ENCODE results near the gene P2RX6. TPM values are rescaled to one million over a fixed set of nuclear protein-coding genes. Genes with fewer than 3 reads are reported as not detected.

Gene P2RX6
- polyA plus RNA-seq, 1 of the 3 experiments (the other 2 are of a cell fraction), result 7.1 TPM

GRCh38 chr22:20994128-20994901, 20.6 kb upstream of the P2RX6 start:
- Histone ChIP-seq H3K4me2 (no peak overlapping the region), H3K4me3 (ENCODE audit: low read depth in 2 of 2, low read length in 1 of 2) (no peak overlapping the region), H3K4me1 (ENCODE audit: control insufficient read depth in 1 of 2, insufficient read depth in 2 of 2, low read depth in 1 of 2, low read length in 1 of 2) (peaks cover 0 to 4% of the 10 kb centered on the region in 2 experiments; a peak in 2 of 4 replicates), H3K9me2 (no peaks in the 10 kb centered on the region), H4K20me1 (ENCODE audit: insufficient read depth) (0 out of 2 replicates have a peak, but pooled peaks cover 5% of the 10 kb centered on the region), H3F3A (replicated peaks; ENCODE audit: insufficient read depth) (peaks cover 5% of the 10 kb centered on the region), H3K36me3 (replicated peaks in 1 of 2; ENCODE audit: control insufficient read depth in 1 of 2, insufficient read depth in 2 of 2, low read length in 1 of 2) (peaks cover 0 to 67% of the 10 kb centered on the region in 2 experiments), H3K9ac (no peak overlapping the region), H2AFZ (ENCODE audit: low read depth) (no peak overlapping the region), H3K79me2 (ENCODE audit: insufficient read depth) (no peaks in the 10 kb centered on the region), H3K27me3 (ENCODE audit: insufficient read depth) (no peaks in the 10 kb centered on the region), H3K27ac (ENCODE audit: low read depth in 2 of 2, low read length in 1 of 2) (no peak overlapping the region), H3K9me3 (no peaks in the 10 kb centered on the region)
- 90% methylated on average over 12 of the region's 30 CpGs for WGBS (ENCODE audit: low lambda C conversion rate)
- DNase-seq, result no peak
- ChIA-PET POLR2A (interaction anchor here (1.1 kb wide), 1 partner anchor 12 kb away, joined by 4 read pairs; the partner anchor contains the start of gene LZTR1), CTCF (interaction anchor here (0.6 to 1.3 kb wide), 3 partner anchors 12 to 1682 kb away, joined by 3 read pairs; partner anchors contain the start of gene LZTR1)
- TF ChIP-seq, protein P1, sequence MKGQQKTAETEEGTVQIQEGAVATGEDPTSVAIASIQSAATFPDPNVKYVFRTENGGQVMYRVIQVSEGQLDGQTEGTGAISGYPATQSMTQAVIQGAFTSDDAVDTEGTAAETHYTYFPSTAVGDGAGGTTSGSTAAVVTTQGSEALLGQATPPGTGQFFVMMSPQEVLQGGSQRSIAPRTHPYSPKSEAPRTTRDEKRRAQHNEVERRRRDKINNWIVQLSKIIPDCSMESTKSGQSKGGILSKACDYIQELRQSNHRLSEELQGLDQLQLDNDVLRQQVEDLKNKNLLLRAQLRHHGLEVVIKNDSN (IDR thresholded peaks at IDR 0.05; ENCODE audit: borderline replicate concordance, low read depth), result no peak
- no peak for TF ChIP-seq MXI1 (IDR thresholded peaks at IDR 0.05; ENCODE audit: low read depth, low read length)
- TF ChIP-seq FOSL2 (IDR thresholded peaks at IDR 0.05; ENCODE audit: borderline replicate concordance, low read depth), result no peak
- no peak for TF ChIP-seq RXRA (IDR thresholded peaks at IDR 0.05; ENCODE audit: borderline replicate concordance, low read depth)
- no peak for TF ChIP-seq CTCF (IDR thresholded peaks at IDR 0.05)
- no peak for TF ChIP-seq GATA2 (CRISPR knock-in tag; IDR thresholded peaks at IDR 0.05)
- TF ChIP-seq YY1 (IDR thresholded peaks at IDR 0.05; ENCODE audit: low read depth), result no peak
- TF ChIP-seq, protein P2, sequence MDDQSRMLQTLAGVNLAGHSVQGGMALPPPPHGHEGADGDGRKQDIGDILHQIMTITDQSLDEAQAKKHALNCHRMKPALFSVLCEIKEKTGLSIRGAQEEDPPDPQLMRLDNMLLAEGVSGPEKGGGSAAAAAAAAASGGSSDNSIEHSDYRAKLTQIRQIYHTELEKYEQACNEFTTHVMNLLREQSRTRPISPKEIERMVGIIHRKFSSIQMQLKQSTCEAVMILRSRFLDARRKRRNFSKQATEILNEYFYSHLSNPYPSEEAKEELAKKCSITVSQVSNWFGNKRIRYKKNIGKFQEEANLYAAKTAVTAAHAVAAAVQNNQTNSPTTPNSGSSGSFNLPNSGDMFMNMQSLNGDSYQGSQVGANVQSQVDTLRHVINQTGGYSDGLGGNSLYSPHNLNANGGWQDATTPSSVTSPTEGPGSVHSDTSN (IDR thresholded peaks at IDR 0.05), result no peak
- TF ChIP-seq SIN3A (IDR thresholded peaks at IDR 0.05; ENCODE audit: borderline replicate concordance, low read depth, low read length), result no peak
- TF ChIP-seq JUND (IDR thresholded peaks at IDR 0.05), result no peak
- TF ChIP-seq TEAD4 (IDR thresholded peaks at IDR 0.05; ENCODE audit: borderline replicate concordance, insufficient read depth), result no peak
- TF ChIP-seq FOXM1 (IDR thresholded peaks at IDR 0.05; ENCODE audit: low read depth), result no peak
- TF ChIP-seq TAF1 (IDR thresholded peaks at IDR 0.05; ENCODE audit: borderline replicate concordance, low read depth, low read length), result no peak
- TF ChIP-seq NRF1 (IDR thresholded peaks at IDR 0.05; ENCODE audit: low read depth, low read length), result no peak
- TF ChIP-seq, protein P3, sequence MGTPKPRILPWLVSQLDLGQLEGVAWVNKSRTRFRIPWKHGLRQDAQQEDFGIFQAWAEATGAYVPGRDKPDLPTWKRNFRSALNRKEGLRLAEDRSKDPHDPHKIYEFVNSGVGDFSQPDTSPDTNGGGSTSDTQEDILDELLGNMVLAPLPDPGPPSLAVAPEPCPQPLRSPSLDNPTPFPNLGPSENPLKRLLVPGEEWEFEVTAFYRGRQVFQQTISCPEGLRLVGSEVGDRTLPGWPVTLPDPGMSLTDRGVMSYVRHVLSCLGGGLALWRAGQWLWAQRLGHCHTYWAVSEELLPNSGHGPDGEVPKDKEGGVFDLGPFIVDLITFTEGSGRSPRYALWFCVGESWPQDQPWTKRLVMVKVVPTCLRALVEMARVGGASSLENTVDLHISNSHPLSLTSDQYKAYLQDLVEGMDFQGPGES (IDR thresholded peaks at IDR 0.05; ENCODE audit: low read depth, low read length), result no peak

Measured in SK-N-SH (cell line).